8988T (cell line): Measurements from ENCODE around the gene TNFAIP3.
"Not testable (repeated sequence)": the region's sequence is repeated elsewhere in the genome, so short reads cannot be mapped to it uniquely, and the experiment has no call there.

Experiments
- DNase-seq: peaks from one replicate; pipeline ENCODE4 v3.0.0; 2011

Gene TNFAIP3

DNA sequence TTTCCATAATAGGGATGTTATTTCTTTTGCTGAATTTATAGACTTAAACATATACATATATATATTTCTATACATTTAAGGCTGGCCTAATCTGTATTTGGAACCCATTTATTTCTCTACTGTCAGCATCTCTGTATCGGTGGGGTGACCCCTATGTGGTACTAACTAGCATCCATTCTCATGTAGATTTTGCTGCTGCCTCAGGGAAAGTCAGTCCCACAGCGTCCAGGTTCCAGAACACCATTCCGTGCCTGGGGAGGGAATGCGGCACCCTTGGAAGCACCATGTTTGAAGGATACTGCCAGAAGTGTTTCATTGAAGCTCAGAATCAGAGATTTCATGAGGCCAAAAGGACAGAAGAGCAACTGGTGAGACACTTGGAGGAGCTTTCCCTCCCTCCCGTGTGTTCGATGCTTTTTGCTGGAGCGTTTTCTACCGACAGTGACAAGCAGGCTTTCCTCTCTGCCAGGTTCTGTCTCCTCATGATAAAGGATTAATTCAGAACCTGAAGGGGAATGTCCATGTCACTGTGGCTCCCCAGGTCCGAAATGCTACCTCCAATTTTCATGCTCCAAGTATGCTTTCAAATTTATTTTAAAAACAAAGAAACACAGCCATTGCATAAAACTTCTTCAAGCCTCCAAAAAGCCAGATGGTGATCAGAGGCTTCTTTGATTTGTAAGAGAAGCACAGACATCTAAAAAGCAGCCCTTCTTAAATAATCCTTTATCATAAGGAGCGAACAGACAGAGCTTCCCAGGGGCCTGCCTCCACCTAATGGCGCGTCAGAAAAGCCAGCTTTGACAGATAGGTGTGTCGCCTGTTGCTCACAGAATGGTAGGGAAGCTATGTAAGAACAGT is 13.1 kb downstream of the TNFAIP3 start:
- DNase-seq: no peak

DNA sequence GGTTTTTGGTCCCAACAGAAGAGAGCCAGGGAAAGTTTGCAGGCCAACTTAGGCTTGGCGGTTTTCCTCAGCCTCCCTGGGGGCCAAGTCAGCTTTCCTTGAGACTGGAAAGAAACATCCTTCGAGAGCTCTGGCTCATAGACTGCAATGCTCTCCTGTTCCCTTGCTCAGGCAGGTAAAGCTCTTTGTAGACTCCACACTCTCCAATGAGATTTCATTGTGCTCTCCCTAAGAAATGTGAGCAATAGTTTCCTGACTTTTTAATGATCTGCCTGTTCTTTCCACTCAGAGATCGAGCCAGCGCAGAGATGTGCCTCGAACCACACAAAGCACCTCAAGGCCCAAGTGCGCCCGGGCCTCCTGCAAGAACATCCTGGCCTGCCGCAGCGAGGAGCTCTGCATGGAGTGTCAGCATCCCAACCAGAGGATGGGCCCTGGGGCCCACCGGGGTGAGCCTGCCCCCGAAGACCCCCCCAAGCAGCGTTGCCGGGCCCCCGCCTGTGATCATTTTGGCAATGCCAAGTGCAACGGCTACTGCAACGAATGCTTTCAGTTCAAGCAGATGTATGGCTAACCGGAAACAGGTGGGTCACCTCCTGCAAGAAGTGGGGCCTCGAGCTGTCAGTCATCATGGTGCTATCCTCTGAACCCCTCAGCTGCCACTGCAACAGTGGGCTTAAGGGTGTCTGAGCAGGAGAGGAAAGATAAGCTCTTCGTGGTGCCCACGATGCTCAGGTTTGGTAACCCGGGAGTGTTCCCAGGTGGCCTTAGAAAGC is 13.9 kb downstream of the TNFAIP3 start:
- DNase-seq: no peak

DNA sequence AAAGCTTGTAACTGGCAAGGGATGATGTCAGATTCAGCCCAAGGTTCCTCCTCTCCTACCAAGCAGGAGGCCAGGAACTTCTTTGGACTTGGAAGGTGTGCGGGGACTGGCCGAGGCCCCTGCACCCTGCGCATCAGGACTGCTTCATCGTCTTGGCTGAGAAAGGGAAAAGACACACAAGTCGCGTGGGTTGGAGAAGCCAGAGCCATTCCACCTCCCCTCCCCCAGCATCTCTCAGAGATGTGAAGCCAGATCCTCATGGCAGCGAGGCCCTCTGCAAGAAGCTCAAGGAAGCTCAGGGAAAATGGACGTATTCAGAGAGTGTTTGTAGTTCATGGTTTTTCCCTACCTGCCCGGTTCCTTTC is 14.4 kb downstream of the TNFAIP3 start:
- DNase-seq: no peak

DNA sequence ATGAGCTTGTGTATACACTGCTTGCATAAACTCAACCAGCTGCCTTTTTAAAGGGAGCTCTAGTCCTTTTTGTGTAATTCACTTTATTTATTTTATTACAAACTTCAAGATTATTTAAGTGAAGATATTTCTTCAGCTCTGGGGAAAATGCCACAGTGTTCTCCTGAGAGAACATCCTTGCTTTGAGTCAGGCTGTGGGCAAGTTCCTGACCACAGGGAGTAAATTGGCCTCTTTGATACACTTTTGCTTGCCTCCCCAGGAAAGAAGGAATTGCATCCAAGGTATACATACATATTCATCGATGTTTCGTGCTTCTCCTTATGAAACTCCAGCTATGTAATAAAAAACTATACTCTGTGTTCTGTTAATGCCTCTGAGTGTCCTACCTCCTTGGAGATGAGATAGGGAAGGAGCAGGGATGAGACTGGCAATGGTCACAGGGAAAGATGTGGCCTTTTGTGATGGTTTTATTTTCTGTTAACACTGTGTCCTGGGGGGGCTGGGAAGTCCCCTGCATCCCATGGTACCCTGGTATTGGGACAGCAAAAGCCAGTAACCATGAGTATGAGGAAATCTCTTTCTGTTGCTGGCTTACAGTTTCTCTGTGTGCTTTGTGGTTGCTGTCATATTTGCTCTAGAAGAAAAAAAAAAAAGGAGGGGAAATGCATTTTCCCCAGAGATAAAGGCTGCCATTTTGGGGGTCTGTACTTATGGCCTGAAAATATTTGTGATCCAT is 15.3 kb downstream of the TNFAIP3 start:
- DNase-seq: no peak

DNA sequence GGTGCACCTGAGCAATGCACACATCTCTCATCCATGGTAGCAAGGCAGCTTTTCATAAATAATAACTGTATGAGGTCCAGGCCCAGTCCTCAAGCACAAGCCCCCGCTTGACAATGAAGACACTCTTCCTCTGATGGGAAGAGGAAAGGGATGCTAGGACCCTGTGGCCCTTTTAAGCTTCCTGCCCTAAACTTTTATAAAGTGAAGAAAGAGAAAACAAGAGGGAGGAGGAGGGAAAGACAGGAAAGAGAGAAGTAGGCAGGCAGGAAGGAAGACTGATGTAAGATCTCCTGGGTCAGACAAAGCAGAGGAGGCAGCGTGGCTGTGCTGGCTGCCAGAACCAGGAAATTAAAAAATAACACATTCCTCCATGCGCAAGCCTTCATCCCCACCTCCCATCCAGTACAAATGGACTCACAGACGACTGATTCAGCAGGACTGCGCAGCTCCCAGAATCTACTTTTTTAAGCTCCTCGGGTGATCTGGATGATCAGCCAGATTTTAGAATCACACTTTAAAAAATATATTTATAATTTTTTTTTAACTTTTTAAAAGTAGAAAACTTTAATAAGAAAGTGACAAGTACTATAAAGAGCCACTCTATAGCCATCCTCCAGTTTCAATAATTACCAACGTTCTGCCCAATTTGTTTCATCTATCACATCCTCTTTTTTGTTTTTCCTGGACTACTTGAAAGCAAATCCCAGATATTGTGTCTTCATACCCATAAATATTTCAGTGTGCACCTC is 16.5 kb downstream of the TNFAIP3 start:
- no peak for DNase-seq

DNA sequence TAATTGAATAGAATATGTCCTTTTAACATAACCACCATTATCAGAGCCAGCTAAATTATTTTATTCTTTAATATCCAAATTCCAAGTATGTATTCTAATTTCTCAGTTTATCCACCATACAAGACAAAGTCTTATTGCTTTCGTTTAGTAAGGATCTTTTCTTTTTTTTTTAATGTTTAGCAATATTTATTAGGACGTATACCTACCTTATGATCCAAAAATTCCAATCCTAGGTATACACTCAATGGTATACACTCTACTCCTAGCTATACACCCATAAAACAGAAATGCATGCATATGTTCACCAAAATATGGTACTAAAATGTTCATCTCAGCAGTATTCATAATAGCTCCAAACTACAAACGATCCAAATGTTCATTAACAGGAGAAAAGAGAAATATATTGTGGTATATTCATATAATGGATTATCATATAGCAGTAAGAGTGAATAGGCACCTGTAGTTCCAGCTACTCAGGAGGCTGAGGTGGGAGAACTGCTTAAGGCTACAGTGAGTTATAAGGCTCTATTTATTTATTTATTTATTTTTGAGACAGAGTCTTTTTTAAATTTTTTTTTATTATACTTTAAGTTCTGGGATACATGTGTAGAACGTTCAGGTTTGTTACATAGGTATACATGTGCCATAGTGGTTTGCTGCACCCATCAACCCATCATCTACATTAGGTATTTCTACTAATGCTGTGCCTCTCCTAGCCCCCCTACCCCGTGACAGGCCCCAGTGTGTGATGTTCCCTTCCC is 17.3 kb downstream of the TNFAIP3 start:
- no peak for DNase-seq

DNA sequence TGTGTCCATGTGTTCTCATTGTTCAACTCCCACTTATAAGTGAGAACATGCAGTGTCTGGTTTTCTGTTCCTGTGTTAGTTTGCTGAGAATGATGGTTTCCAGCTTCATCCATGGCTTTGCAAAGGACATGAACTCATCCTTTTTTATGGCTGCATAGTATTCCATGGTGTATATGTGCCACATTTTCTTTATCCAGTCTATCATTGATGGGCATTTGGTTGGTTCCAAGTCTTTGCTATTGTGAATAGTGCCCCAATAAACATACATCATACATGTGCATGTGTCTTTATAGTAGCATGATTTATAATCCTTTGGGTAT is 17.8 kb downstream of the TNFAIP3 start:
- not testable (repeated sequence) for DNase-seq

DNA sequence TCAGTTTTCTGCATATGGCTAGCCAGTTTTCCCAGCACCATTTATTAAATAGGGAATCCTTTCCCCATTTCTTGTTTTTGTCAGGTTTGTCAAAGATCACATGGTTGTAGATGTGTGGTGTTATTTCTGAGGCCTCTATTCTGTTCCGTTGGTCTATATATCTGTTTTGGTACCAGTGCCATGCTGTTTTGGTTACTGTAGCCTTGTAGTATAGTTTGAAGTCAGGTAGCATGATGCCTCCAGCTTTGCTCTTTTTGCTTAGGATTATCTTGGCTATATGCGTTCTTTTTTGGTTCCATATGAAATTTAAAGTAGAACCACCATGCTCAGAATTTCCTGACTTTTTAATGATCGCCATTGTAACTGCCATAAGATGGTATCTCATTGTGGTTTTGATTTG is 19.2 kb downstream of the TNFAIP3 start:
- not testable (repeated sequence) for DNase-seq

DNA sequence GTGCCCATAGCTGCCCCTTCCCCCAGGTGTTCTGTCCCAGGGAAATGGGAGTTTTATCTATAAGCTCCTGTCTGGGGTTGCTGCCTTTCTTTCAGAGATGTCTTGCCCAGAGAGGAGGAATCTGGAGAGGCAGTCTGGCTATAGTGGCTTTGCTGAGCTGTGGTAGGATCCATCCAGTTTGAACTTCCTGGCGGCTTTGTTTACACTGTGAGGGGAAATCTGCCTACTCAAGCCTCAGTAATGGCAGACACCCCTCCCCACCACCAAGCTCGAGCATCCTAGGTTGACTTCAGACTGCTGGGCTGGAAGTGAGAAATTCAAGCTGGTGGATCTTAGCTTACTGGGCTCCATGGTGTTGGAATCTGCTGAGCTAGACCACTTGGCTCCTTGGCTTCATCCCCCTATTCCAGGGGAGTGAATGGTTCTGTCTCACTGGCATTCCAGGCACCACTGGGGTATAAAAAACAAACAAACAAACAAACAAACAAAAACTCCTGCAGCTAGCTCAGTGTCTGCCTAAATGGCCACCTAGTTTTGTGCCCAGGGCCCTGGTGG is 24.0 kb downstream of the TNFAIP3 start:
- DNase-seq: no peak

DNA sequence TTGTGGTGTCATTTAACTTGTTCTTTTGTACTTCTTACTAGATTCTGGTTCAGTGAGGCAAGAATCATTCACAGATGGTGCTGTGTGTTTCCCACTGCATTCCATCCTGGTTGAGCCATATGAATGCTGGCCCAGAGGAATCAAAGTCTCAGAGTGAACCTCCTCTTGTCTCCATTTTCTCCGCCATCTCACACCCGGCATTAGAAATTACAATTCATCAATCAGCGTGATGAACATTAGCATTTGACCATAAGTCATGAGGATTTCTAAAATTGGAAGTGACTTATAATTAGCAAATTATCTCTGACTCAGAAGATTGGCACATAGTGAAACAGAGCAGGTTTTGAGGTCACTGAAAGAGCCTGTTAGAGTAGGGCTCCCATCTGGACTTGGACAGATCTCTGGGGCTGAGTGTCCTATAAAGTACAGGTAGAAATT is 25.2 kb downstream of the TNFAIP3 start:
- no peak for DNase-seq

DNA sequence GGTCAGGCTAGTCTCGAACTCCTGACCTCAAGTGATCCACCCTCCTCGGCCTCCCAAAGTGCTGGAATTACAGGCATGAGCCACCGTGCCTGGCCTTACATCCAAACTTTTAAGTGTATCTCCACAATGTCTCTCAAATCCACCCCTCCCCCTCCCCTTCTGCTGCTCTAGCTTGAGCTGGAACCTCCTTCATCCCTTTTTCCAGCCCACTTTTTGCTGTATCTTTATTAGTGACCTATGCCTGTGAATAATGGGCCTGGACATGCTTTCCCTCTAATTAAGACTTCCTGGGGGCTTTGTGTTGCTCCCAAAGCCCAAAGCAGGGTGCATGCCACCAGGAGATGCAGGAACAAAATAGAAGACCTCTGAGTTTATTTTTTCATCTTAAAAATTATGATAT is 26.1 kb downstream of the TNFAIP3 start:
- no peak for DNase-seq

DNA sequence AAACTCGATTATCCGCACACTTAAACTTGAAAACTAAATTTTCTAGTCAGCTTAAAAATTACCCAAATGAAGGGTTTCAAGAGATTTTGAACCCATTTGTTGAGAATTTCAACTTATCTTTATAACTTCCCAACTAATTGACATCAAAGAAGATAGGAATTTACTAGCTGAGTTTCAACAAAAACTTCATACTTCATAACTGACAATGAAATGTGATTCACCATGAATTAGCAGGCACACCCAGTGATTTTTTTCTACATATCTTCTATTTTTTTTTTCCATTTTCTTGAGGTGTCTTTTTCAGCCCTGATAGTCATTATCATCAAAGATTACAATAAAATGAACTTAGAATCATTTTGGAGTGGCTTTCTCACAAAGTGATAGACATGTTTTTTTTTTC is 26.7 kb downstream of the TNFAIP3 start:
- DNase-seq: no peak

DNA sequence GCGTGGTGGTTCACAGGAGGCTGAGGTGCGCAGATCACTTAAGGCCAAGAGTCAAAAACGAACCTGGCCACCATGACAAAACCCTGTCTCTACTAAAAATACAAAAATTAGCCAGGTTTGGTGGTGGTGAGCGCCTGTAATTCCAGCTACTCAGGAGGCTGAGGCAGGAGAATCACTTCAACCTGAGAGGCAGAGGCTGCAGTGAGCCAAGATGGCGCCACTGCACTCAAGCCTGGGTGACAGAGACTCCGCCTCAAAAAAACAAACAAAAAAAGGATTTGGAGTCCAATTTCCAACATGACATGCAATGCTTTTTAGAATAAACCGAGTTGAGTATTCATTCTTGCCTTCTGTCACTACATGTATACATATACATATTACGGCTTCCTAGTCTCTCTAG is 27.3 kb downstream of the TNFAIP3 start:
- DNase-seq: not testable (repeated sequence)

DNA sequence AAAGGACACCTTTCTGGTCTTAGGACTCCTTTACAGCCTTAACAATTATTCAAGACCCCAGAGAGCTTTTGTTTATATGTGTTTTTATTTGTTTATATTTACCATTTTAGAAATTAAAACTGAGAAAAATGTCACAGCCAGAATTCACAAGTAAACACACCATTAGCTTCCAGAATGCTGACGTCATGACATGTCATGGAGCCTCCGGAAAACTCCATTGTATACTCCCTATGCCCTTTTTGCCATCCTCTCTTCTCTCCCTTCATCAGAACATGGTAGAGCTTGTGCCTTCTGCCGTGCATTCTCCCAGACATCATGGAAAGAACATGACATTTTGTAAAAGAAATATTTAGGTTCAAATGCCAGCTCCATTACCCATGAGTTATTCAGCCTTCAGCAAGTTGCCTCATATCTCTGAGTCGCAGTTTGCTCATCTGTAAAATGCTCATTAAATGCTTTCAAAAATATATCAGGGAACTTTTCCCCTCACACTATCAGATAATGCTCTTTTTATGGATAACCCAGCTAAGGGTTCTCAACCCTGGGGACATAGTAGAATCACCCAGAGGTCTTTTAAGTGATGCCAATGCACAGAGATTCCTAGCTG is 27.8 kb downstream of the TNFAIP3 start:
- no peak for DNase-seq

DNA sequence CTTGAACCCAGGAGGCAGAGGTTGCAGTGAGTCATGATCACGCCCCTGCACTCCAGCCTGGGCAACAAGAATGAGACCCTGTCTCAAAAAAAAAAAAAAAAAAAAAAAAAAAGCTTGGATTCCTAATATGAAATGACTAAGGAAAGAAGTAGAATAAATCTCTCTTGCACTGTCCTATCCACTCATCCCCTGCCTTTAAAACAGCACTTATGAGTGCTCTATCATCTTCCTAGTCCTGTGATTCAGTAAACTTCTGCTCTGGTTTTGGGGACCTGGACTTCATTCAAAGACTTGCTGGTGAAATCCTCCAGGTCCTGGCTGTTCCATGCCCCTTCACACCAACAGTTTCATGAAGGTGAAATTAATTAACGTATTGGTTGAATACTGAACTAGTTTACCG is 29.6 kb downstream of the TNFAIP3 start:
- no peak for DNase-seq

DNA sequence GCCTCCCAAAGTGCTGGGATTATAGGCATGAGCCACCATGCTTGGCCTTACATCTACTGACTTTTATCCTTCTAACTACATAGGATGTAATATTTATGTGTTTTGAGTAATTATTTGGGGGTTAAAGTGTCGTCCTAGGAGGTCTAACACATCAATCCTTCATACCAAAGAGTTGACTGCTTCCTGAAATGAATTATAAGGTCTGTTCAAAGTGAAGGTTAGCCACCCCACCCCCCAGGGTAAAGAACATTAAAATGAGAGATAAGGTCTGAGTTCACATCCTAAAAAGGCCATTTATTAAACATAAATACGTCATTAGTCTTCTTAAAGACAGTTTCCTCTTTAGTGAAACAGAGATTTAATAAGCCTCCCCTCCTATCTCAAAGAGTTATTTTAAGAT is 33.8 kb downstream of the TNFAIP3 start:
- no peak for DNase-seq

DNA sequence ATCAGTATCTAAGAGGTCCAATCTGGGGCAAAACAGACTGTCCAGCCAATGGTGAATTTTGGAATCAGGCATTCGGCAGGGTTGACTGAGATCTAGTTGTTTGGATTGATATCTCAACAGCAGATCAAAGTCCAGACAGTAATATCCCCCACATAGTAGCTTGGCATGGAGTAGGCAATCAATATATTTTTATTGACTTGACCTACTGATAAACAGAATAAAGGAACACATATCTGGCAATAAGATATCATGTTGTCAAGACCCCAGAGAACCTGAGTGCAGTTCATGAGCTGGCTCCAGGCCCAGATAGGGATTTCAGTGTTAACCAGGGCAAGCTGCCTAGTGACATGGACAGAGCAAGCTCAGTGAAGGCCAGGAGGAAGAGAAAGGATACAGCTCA is 34.4 kb downstream of the TNFAIP3 start:
- DNase-seq: no peak

DNA sequence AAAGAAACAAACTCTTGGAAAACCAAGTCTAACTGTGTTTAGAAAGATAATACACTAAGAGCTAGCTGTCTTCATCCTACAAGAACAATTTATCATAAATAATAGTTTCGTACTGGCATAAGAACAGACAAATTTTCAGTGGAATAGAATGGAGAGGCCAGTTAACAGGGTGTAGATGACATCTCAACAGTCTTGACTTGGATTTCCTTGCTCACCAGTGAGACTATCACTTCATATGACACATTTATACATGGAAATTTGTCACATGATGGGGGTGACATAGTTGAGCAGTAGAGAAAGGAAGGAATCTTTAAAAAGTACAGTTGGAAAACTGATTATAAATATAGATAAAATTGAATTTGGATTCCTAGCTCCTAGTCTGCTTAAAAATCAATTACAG is 35.6 kb downstream of the TNFAIP3 start:
- no peak for DNase-seq

DNA sequence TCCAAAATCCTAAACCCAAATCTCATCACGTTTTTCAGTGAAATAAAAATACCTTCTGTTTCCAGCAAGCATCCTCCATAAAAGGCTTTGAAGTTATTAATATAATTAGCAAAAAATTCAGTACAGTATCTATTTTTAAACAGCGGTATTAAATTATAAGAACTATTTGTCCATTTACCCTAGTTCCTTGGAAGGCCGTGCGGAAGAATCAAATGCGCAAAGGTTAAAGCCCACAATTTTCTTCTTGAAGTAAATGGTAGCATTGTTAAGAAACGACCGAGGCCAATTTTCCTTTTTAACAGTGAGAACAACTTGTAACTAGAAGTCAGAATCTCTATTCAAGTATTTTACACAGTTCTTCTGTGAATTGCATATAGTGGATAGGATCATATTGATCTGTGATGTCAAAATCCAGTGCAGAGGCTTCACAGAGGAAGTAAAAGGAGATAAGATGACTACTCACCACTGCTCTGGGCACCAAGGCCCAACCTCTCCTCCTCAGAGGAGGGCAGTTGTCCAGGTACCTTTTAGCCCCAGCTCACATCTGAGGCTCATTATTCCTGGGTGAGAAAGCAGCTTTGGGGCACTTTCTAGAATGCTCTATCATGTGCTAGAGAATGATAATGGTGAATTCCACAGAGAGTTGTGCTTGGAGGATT is 36.3 kb downstream of the TNFAIP3 start:
- no peak for DNase-seq

DNA sequence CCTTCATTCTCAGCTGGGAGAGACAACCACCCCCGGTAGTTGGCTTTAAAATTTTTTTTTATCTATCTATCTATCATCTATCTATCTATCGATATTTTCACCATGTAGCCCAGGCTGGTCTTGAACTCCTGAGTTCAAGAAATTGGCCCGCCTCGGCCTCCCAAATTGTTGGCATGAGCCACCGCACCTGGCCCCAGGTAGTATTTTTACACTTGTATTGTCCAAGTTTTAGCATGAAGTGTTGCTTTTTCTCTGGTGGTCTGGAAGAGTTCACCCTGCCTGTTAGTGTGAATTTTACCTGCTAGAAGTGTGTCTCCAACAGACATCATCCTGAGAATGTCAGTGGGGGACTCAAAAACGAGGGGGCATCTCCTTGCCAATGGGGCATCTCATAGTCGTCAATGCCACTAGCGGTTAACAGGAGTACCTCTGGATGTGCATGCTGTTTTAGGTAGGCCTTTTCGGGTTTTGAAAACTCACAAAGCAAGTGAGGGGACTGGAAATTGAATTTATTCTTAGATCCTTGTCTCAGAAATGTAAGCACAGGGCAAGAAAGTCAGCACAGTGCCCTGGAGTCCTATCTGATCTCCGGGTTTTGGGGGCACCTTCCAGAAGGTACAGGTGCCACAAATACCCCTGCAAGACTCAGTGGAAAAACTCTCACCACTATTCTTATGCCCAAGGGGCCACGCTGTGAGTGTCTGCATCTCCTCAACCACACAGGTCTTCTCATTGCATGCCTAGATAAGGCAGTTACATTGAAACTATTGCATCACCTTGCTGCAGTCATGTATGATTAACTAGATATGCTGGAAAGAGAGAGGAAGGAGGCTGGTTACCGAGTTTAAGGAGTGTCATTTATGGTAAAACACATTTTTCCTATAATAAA is 37.1 kb downstream of the TNFAIP3 start:
- DNase-seq: no peak
